Measurements from ENCODE around the gene CAMKMT.

The CAMKMT gene

GRCh38 chr2:44798139-44798659 lies 436.5 kb downstream of the CAMKMT start:
- no peak for DNase-seq (ENCODE audit: extremely low read depth, low read depth)
- no peak for TF ChIP-seq CTCF (IDR thresholded peaks at IDR 0.05; ENCODE audit: low read depth, low read length)

- no peak for DNase-seq (ENCODE audit: extremely low read depth, low read depth)
- no peak for TF ChIP-seq CTCF (IDR thresholded peaks at IDR 0.05; ENCODE audit: low read depth, low read length)
These were observed 437.4 kb downstream of the CAMKMT start for GRCh38 chr2:44799105-44799504.

- no peak for TF ChIP-seq CTCF (IDR thresholded peaks at IDR 0.05; ENCODE audit: low read depth, low read length)
- no peak for DNase-seq (ENCODE audit: extremely low read depth, low read depth)
These were observed 438.0 kb downstream of the CAMKMT start for GRCh38 chr2:44799754-44800153.

- no peak for DNase-seq (ENCODE audit: extremely low read depth, low read depth)
- TF ChIP-seq CTCF (IDR thresholded peaks at IDR 0.05; ENCODE audit: low read depth, low read length): no peak
These were observed 439.6 kb downstream of the CAMKMT start for GRCh38 chr2:44801289-44801840.

- no peak for TF ChIP-seq CTCF (IDR thresholded peaks at IDR 0.05; ENCODE audit: low read depth, low read length)
- DNase-seq (ENCODE audit: extremely low read depth, low read depth): no peak
These were observed 440.4 kb downstream of the CAMKMT start for GRCh38 chr2:44801841-44802776.

- no peak for DNase-seq (ENCODE audit: extremely low read depth, low read depth)
- no peak for TF ChIP-seq CTCF (IDR thresholded peaks at IDR 0.05; ENCODE audit: low read depth, low read length)
These were observed 441.2 kb downstream of the CAMKMT start for GRCh38 chr2:44802777-44803424.

Data from AG09319 (cell line).